ENCODE measurements around the gene C1QTNF1.

Gene C1QTNF1, protein sequence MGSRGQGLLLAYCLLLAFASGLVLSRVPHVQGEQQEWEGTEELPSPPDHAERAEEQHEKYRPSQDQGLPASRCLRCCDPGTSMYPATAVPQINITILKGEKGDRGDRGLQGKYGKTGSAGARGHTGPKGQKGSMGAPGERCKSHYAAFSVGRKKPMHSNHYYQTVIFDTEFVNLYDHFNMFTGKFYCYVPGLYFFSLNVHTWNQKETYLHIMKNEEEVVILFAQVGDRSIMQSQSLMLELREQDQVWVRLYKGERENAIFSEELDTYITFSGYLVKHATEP

GRCh38 chr17:79023886-79024771, at the start of gene C1QTNF1:
C1QTNF1 (plus strand) TSS chr17:79024169; CDS start chr17:79043969, 19,800 bp downstream.
- no peak for DNase-seq (ENCODE audit: low read depth)

DNA sequence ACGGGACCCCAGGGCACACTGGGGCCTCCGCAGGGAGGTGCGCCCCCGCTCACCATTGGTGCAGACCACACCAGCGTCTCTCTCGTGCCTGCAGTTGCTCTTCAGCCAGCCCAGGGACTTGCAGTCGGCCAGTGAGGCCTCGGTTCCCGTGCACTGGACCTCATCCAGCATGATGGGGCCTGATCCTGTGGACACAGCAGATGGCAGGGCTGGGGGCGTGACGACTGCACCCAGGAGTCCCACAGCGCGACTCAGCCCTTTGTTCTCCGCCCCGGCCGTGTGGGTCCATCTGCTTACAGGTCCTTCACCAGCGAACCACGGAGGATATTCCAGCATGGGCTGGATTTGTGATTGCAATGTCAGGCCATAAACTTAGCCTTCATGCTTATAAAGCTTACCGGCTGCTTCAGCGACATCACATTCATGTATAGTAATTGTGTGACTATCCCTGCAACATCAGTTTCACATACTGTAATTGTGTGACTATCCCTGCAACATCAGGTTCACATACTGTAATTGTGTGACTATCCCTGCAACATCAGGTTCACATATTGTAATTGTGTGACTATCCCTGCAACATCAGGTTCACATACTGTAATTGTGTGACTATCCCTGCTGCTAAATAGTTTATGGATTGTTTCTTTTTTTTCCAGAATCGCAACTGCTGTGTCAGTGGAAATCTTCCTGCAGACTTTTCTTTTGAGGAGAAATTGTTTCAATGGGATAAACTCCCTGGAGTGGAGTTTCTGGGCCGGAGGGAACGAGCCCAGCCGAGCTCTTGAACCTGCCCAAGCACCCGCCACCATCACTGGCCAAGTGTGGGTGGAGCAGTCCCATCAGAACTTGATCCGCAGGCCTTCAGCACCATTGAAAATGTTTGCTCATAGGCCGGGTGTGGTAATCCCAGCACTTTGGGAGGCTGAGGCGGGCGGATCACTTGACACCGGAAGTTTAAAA, 49.1 kb upstream of the C1QTNF1 start:
- peak; percentile 60 for DNase-seq (ENCODE audit: low read depth)

DNA sequence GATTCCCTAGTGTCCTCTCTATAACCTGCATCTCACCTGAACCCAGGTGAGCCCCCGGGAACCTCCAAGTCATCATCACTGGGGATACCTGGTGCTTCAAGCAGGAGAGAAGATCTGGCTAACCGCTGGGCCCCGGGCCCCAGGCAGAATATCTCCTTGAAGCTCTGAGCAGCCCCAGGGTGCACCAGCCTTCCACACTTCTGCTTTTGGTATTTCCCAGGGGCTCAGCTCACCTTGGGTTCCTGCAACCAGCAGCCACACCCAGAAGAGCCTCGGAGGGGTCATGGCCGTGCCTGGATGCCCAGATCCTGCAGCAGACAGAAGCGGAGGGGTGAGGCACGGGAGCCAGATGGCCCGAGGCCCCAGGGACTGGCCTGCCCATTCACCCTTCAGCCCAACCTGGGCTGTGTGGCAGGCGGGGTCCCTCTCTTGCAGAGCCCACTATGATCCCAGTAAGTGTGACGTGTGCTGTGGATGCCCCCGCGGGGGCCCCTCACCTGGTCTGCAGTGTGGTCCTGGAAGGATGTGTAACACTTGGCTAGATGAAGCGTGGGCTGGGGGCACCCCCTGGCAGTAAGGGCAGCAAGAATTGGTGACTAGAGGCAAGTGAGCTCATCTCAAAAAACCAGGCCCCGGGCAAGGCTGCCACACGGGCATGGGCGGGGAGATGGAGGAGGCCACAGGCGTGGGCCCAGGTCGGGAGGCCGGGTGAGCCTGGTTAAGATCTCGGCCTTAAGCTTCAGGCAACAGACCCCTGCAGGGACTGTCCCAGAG, 46.9 kb upstream of the C1QTNF1 start:
- DNase-seq (ENCODE audit: low read depth) = no peak

DNA sequence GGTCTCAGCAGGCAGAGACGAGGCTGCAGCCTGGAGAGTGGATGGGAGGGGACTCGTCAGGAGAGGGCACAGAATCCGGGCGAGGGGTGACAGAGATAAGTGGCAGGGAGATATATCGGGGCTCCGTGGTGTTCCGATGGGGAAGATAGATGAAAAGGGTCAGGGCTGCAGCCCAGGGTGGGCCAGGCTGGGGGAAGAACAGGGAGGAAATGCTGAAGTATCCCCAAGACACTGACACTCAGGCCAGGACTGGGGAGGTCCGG, 46.4 kb upstream of the C1QTNF1 start:
- no peak for DNase-seq (ENCODE audit: low read depth)

DNA sequence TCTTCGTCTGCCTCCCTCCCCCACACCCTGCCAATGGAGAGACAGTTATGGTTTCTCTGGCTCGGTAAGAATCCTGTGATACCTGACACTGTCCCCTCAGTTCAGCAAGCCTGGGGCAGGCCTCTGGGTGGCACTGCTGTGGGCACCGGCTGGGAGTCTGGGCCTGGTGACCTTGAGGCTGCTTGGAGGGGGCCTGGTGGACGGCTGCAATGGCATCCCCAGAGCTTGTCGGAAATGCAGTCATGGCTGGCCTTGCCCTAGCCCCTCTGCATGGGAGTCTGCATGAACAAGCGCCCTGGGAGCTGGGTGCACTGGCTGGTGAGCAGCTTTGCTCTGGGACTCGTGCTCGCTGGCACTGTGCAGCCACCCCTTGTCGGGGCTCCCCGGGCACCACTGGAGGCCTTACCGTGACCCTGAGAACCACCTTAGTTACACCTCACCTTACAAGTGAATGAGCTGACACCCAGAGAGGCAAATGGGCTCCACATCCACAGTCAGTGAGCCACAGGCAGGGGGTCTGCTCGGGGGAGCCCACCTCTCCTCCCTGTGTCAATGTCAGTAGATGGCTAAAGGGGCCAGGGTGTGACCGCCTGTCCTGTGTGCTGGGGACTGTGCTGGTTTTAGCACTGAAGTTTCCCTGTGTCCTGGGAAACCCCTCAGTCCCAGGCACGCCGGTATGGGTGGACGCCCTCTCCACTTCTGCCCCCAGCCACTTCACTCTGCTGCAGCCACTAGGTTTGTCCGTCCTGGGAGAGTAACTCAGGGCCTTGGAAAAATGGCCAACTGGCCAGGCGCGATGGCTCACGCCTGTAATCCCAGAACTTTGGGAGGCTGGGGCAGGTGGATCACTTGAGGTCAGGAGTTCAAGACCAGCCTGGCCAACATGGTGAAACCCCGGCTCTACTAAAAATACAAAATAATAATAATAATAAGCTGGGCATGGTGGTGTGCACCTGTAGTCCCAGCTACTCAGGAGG, 45.7 kb upstream of the C1QTNF1 start:
- DNase-seq (ENCODE audit: low read depth) = no peak

DNA sequence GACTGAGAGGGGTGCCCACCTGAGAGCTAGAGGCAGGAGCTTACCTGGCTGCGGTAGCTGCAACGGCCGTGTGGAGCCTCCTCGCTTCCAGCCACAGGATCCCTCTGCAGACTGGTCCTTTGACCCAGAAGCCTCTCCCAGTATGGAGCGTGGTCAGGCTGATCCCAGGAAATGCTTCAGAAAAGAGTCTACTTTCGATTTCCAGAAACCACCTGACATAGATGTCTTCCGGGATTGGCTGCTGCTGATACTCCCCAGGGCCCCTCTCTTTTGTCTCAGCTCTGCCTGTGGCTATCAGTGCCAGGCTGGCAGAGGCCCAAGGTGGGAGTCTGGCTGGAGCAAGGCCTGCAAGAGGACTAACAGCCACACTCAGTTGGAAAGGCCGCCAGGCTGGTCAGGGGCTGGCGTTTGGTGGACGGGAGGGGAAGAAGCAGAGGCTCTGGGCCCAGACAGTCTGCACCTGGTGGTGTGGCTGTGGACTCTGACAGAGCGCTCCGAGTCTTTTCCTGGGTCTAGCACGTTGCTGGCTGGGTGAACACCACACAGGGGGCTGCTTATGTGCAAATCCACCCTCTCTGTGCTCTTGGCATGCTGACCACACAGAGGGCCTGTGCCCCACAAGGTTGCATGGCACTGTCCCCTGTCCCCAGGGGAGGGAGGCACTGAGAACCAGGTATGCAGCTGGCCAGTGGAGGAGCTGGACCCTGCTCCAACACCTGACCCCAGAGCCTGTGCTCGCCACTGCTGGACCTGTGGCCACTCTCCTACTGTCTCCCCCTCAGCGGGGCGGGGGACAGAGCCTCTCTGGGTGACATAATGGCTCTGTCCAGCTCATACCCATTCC, 44.0 kb upstream of the C1QTNF1 start, which contains the start of gene LGALS3BP:
Gene LGALS3BP (minus strand): TSS at position 144 of the 844 bp plus-strand sequence. CDS start 2,732 bp downstream, outside the sequence.
- no peak for DNase-seq (ENCODE audit: low read depth)

DNA sequence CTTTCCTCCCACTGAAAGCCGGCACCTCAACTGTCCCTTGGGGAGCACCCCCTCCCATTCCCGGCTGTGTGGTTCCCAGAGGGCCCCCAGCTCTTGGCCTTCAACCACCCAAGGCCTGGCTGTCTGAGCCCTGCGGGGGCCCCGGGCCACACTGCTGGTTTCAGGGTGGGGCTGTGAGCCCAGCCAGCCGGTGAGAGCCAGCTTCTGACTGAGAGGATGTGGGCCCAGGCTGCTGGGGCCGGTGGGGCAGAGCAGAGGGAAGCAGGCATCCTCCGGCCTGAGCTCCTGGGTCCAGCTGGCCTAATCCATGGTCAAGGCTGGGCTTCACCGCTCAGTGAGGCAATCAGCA, 43.4 kb upstream of the C1QTNF1 start:
- DNase-seq (ENCODE audit: low read depth) = no peak

DNA sequence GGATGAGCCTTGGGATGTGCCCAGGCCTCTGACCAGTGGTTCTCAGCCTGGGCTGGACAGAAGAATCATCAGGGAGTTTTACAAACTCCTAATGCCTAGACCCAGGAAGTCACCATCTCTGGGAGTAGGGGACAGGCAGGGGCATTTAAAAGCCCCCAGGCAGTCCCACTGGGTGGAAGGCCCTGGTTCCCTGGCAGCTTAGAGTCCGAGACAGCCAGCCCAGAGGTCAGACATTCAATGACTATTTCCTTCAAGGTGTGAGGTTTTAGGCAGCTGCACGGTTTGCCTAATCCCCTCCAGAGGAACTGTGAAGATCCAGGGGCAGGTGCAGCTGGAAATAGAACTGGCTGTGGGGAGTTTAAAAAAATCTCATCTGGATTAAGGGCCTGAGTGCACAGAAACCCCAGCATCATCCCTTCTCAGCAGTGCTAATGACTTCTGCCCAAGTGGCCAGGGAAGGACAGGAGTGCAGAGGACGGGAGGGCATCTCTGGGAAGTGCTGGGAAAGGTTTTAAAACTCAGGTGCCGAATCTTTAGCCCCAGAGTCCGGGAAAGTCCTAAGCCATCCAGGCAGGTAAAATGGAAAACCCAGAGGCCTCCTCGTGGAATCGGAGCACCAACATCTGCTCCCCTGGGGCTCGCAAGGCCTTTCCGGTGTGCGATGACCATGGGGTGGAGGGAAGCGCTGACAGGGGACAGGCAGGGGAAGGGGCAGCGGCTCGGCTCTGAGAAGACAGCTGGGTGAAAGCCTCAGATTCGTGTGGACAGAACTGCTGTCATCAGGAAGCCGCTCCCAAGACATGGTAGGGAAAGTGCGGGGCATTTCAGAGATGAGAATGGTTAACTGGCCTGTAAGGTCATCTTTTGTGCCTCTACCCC, 42.7 kb upstream of the C1QTNF1 start:
- no peak for DNase-seq (ENCODE audit: low read depth)

GRCh38 chr17:78985395-78985794, 38.6 kb upstream of the C1QTNF1 start:
- no peak for DNase-seq (ENCODE audit: low read depth)

DNA sequence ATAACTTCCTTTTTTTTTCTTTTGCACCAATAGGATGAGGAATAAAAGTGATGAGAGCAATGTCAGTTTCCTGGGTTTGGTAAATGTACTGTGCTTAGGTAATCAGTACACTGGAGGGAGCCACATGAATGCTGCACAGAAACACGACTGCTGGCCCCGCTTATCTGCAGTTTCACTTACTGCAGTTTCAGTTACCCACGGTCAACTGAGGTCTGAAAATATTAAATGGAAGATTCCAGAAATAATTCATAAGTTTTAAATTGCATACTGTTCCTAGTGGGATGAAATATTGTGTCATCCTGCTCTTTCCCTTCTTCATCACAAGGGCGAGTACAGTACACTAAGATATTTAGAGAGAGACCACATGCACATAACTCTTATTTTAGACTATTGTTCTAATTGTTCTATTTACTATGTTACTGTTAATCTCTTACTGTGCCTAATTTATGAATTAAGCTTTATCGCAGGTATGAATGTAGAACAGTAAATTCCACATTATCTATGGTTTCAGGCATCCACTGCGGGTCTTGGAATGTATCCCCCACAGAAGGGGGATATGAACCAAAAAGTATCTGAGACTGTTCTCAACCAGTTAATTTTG, 37.8 kb upstream of the C1QTNF1 start:
- no peak for DNase-seq (ENCODE audit: low read depth)

GRCh38 chr17:78986649-78987328, 37.2 kb upstream of the C1QTNF1 start:
- no peak for DNase-seq (ENCODE audit: low read depth)

GRCh38 chr17:78988152-78988551, 35.8 kb upstream of the C1QTNF1 start:
- no peak for DNase-seq (ENCODE audit: low read depth)

- DNase-seq (ENCODE audit: low read depth) = no peak
Measured at GRCh38 chr17:78990349-78991016, 33.5 kb upstream of the C1QTNF1 start.

DNA sequence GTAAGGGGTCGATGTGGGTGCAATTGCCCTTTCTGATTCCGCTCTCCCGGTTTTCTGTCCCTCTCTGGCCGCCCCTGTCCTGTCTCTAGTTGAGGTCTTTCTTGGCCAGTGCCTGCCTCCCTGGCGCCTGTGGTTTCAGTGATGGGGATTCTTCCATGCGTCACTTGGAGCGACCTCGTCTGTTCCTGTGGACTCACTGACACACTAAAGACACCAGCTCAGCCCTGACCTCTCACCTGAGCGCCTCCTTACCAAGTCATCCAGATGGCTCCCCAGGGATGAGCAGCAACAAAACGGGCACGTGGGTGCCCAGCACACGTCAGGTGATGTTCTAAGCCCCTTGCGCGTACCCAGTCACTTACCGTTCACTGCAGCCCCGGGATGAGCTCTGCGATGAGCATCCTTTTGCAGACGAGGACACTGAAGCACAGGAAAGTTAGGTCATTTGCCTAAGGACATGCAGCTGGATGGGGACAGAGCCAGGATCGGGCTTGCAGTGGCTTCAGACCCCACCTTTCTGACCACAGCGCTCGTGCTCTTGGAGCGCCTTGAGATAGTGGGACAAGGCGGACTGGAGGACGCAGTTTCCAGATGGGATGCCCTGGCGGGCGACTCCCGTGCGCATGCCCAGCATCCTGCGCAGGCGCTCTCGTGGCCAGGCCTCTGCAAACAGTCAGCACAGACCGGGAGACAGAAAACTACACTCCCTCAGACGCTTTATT, 32.8 kb upstream of the C1QTNF1 start:
- no peak for DNase-seq (ENCODE audit: low read depth)

DNA sequence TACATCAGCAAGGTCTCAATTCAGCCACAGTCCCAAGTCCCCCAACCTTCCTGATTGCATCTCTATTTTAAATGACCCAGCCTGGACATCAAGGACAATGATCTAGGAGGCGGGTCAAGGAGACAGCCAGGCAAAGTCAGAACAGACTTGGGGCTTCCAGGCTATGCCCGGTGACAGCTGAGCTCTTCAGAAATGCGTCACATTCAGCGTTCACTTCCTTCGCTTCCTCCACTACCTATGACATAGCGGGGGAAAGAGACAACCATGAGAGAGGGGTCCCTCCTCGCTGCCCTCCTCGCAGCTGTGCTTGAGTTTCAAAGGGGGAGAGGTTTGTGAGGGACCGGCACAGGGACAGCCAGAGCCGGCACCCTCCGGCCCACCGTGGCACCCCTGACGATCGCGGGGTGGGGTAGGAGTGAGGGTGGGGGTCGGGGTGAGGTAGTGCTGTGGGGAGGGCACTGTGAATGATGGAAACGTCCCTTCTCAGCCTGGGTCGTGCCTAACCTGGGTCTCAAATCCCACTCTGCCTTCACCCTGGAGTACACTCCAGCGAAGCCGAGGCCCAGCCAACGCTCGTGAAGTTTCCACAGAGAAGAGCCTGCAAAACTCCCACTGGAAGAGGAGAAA, 31.9 kb upstream of the C1QTNF1 start:
- no peak for DNase-seq (ENCODE audit: low read depth)
